Mesodermal cell (in vitro differentiated cells): ENCODE measurements around the gene COL19A1.
A peak's percentile ranks its signal among the peaks of the same experiment; 100 is the strongest.

ENCODE experiments used
- H3K27ac ChIP-seq: 2 replicates; pipeline ENCODE4 v1.7.0; 2013; ENCODE audit warnings: mild to moderate bottlenecking, low read depth, low read length, moderate library complexity; ENCODE audit not compliant: severe bottlenecking
- H3K36me3 ChIP-seq: 2 replicates; pipeline ENCODE4 v1.7.1; 2013; ENCODE audit warnings: mild to moderate bottlenecking, low read length, moderate library complexity; ENCODE audit not compliant: control insufficient read depth, insufficient read depth
- H3K4me1 ChIP-seq: one replicate; pipeline ENCODE4 v1.7.1; 2013; ENCODE audit warnings: mild to moderate bottlenecking, low read length; ENCODE audit not compliant: insufficient read depth, control insufficient read depth, poor library complexity, severe bottlenecking
- H3K4me3 ChIP-seq: 2 replicates; pipeline ENCODE4 v1.7.0; 2013; ENCODE audit warnings: low read length, control low read depth, mild to moderate bottlenecking; ENCODE audit not compliant: insufficient read depth, poor library complexity, severe bottlenecking; ENCODE audit errors: extremely low read depth
- H3K9me3 ChIP-seq: 2 replicates; pipeline ENCODE4 v1.7.1; 2013; ENCODE audit warnings: mild to moderate bottlenecking, low read length, moderate library complexity; ENCODE audit not compliant: control insufficient read depth
- WGBS, 2 experiments: methylation state at CpG; one replicate each; pipeline ENCODE4 v1.1.5; 2013; ENCODE audit warnings: missing lambda C conversion rate in 2 of 2; ENCODE audit not compliant: insufficient coverage in 2 of 2; 5-methylcytosine and 5-hydroxymethylcytosine counted together

COL19A1 gene

DNA sequence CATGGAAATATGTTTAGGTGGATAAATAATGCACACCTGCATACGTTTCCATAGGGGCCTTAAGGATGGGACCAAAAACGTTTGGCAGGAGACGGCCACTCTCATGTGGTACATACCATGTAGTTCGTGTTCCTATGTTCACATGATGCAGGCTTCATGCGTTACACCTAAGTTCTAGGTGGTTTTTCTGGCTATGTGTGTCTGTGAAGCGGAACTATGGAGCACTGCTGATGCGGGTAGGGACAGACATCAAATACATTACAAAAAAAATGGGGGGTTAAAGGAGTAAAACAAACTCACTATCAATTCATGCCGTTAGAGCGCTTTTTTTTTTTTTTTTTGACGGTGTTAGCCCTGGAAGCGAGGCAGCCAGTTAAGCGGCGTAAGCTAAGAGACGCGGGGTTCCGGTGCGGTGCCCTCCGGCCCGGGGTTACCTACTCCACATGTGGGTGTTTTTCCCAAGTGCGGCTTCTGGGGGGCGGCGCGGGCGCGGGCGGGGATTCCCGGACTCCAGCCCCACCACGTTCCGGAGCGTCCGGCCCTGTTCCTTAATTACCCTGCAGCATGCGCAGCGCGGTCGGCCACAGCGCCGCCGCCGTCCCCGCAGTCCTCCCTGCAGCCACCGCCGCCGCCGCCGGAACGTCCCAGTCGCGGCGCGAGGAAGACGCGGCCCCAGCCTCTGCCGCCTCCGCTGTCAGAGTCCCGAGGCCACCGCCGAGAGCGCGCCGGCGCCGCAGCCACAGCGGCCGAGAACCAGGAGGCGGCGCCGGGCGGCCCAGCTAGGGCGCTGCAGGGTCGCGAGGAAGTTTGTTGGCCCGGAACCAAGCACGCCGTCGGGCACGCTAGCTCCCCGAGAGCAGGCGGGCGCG lies 648 bp downstream of the COL19A1 start:
- Histone ChIP-seq H3K9me3 (no peaks in the 10 kb centered on the region), H3K4me3 (peak overlapping the region; percentile 52), H3K4me1 (no peaks in the 10 kb centered on the region), H3K36me3 (no peaks in the 10 kb centered on the region), H3K27ac (no peak overlapping the region)
- 0 to 1% methylated on average over 60 to 66 of the region's 80 CpGs for WGBS, 2 experiments

DNA sequence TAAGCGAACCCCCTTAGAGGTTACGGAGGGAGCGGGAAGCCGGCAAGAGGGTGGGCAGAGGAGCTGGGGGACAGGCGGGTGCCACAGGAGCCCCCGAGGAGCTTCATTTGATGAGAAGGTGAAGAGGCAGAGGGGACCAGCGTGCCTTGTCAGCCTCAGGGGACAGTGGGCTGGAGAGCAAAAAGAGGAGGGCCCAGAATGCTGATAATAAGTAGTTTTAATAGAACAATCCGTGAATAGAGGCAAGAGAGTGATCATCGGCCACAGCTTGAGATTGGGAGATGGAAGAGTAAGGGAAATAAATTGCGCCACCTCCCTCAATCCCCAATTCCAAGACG lies 1.3 kb downstream of the COL19A1 start:
- Histone ChIP-seq H3K36me3 (no peaks in the 10 kb centered on the region), H3K4me1 (no peaks in the 10 kb centered on the region), H3K4me3 (peak overlapping the region; percentile 52), H3K27ac (no peak overlapping the region), H3K9me3 (no peaks in the 10 kb centered on the region)
- WGBS, 2 experiments: 0 to 9% methylated on average over 6 to 9 of the region's 11 CpGs

DNA sequence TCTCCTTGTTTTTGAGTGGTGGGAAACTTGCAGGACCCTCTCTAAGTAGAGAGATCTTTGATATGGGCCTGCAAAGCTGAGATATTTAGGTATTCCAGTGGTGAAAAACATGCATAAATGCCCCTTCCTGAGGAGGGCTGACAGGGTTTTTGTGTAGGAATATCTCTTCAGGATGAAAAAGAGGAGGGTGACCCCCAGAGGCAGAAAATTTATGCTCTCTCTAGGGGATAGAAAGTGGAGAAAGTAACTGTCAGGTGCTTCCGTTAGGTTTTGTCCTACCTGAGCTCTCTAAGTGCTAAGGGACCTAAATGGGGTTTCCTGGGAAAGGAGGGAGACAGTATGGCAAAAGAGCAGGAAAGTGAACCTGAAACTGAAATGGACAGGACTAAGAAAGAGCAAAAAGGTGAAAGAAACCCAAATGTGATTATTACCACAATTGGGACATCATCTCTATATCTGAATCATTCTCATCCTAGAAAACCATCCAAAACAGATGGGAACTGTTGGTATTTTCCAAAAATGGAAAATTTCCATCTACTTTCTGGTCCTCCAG lies 2.0 kb downstream of the COL19A1 start:
- Histone ChIP-seq H3K27ac (no peak overlapping the region), H3K36me3 (no peaks in the 10 kb centered on the region), H3K4me1 (no peaks in the 10 kb centered on the region), H3K9me3 (no peaks in the 10 kb centered on the region), H3K4me3 (peak overlapping the region; percentile 52)
- 80 to 100% methylated on average over 1 of the region's 1 CpG for WGBS, 2 experiments

DNA sequence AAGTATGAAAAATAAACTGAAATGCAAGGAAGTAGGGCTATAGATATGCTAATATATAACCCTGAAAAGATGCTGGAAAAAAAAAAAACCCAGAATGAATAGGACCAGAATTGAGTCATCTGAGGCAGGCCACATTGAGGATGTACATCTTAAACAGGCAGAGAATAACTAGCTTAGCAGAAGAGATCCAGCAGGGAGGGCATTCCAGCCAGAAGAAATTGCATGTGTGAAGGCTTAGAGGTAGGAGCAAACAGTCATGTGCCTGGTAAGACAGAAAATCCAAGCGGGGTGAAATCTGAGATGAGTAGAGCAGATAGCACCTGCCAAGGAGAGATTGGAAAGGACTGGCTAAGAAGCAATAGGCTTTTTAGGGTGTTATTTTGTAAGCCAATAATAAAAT lies 2.6 kb downstream of the COL19A1 start:
- Histone ChIP-seq H3K27ac (no peak overlapping the region), H3K4me1 (no peaks in the 10 kb centered on the region), H3K9me3 (no peaks in the 10 kb centered on the region), H3K4me3 (no peak overlapping the region), H3K36me3 (no peaks in the 10 kb centered on the region)
- 92 to 94% methylated on average over 1 of the region's 1 CpG for WGBS, 2 experiments

GRCh38 chr6:69871107-69871506 lies 4.8 kb downstream of the COL19A1 start:
- no CpG with 5 or more reads among the region's 2 CpGs for WGBS, 2 experiments
- no peaks in the 10 kb centered on the region for H3K4me1 ChIP-seq
- no peaks in the 10 kb centered on the region for H3K36me3 ChIP-seq
- no peaks in the 10 kb centered on the region for H3K9me3 ChIP-seq
- H3K4me3 ChIP-seq: no peak overlapping the region
- H3K27ac ChIP-seq: no peak overlapping the region

DNA sequence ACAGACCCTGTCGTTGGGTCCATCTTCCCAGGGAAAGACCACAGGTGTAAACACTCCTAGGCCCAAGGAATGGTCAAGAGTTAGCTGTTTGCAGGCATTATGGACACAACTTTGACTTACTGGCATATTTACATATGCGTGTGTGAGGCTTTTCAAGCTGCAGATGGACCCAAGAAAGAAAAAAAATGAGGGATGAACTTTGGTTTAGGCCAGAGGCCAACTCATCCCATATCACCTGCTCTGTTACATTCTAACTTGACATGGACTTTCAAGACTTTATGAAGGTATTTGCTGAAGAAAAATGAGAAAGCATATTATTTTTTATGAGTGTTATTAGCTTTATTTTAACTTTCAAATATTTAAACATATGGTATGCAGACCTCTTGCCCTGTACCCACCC lies 6.9 kb downstream of the COL19A1 start:
- WGBS, 2 experiments: 78 to 80% methylated on average over 1 of the region's 2 CpGs
- Histone ChIP-seq H3K27ac (no peak overlapping the region), H3K36me3 (no peaks in the 10 kb centered on the region), H3K9me3 (no peaks in the 10 kb centered on the region), H3K4me3 (no peak overlapping the region), H3K4me1 (no peaks in the 10 kb centered on the region)

DNA sequence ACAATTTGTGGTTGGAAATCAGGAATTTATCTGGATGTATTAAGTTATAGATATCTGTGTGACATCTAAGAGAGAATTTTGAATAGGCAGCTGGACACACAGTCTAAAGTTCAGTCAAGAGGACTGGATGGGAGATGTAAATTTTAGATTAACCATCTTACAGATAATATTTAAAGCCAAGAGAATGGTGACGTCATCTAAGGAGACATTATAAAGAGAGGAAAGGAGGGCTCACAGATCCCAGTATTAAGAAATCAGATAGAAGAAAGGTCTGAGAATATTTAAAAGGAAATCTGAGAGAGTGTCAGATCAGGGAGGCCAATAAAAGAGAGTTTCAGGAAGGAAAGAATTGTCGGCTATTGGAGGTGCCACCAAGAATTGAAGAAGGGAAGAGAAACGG lies 9.4 kb downstream of the COL19A1 start:
- no peak overlapping the region for H3K4me3 ChIP-seq
- no peaks in the 10 kb centered on the region for H3K36me3 ChIP-seq
- no peak overlapping the region for H3K27ac ChIP-seq
- WGBS, 2 experiments: 90 to 92% methylated on average over 2 of the region's 3 CpGs
- H3K4me1 ChIP-seq: no peaks in the 10 kb centered on the region
- no peaks in the 10 kb centered on the region for H3K9me3 ChIP-seq

- H3K4me1 ChIP-seq: no peaks in the 10 kb centered on the region
- H3K27ac ChIP-seq: no peak overlapping the region
- no peaks in the 10 kb centered on the region for H3K36me3 ChIP-seq
- no CpG with 5 or more reads among the region's 1 CpG for WGBS, 2 experiments
- no peaks in the 10 kb centered on the region for H3K9me3 ChIP-seq
- no peak overlapping the region for H3K4me3 ChIP-seq
Measured at GRCh38 chr6:69878795-69879194, 12.4 kb downstream of the COL19A1 start.

GRCh38 chr6:69880601-69881000 lies 14.2 kb downstream of the COL19A1 start:
- no peak overlapping the region for H3K4me3 ChIP-seq

GRCh38 chr6:69881322-69882151 lies 15.2 kb downstream of the COL19A1 start:
- H3K36me3 ChIP-seq: no peaks in the 10 kb centered on the region
- H3K27ac ChIP-seq: no peak overlapping the region
- H3K9me3 ChIP-seq: no peaks in the 10 kb centered on the region
- no peaks in the 10 kb centered on the region for H3K4me1 ChIP-seq
- H3K4me3 ChIP-seq: no peak overlapping the region
- 88 to 93% methylated on average over 2 to 3 of the region's 10 CpGs for WGBS, 2 experiments

More at GRCh38 chr6:69880601-69881000, 14.2 kb downstream of the COL19A1 start:
- no peaks in the 10 kb centered on the region for H3K4me1 ChIP-seq
- no peaks in the 10 kb centered on the region for H3K9me3 ChIP-seq
- 81 to 93% methylated on average over 2 of the region's 3 CpGs for WGBS, 2 experiments
- H3K36me3 ChIP-seq: no peaks in the 10 kb centered on the region
- H3K27ac ChIP-seq: no peak overlapping the region
